K562 (cell line): Measurements from ENCODE around the gene TTC21A. TPM values are rescaled to one million over a fixed set of nuclear protein-coding genes. Genes with fewer than 3 reads are reported as not detected.

Experiments used
- HMG20A ChIP-seq: fragments of 450-650 bp; formaldehyde crosslinking; conservative IDR thresholded peaks from 2 replicates; pipeline ENCODE4 v1.4.0; 2020; ENCODE audit warnings: mild to moderate bottlenecking, mixed read lengths
- HNRNPL ChIP-seq: fragments of 200-400 bp; formaldehyde crosslinking; IDR thresholded peaks from 2 replicates; pipeline ENCODE4 v1.6.1; 2017; ENCODE audit warnings: low read depth, mild to moderate bottlenecking, low read length
- MAZ ChIP-seq, 2 experiments: fragments of 450-650 bp in 1 of 2; sonication (generic) in 1 of 2; formaldehyde crosslinking; IDR thresholded peaks in 1 of 2; conservative IDR thresholded peaks in 1 of 2; 2 replicates each; pipeline versions ENCODE4 v1.4.0 to v1.5.0; 2020; ENCODE audit warnings: mild to moderate bottlenecking in 1 of 2, missing genetic modification reagents in 1 of 2
- NCOR1 ChIP-seq: fragments of 450-650 bp; IDR thresholded peaks from 2 replicates; pipeline ENCODE4 v1.6.1; 2016; ENCODE audit warnings: mild to moderate bottlenecking, moderate library complexity
- RAD21 ChIP-seq, 2 experiments: fragments of 250-450 bp in 1 of 2; fragments of 450-650 bp in 1 of 2; sonication (Bioruptor Pico) in 1 of 2; formaldehyde crosslinking in 1 of 2; IDR thresholded peaks in 1 of 2; conservative IDR thresholded peaks in 1 of 2; 2 replicates each; pipeline versions ENCODE4 v1.4.0 to v1.8.0; 2020 to 2022; ENCODE audit warnings: mild to moderate bottlenecking in 2 of 2, moderate library complexity in 1 of 2
- RBFOX2 ChIP-seq: fragments of 200-400 bp; formaldehyde crosslinking; IDR thresholded peaks from 2 replicates; pipeline ENCODE4 v1.6.1; 2017; ENCODE audit warnings: low read depth, mild to moderate bottlenecking, low read length, moderate library complexity
- SMARCE1 ChIP-seq: fragments of 450-650 bp; IDR thresholded peaks from 2 replicates; pipeline ENCODE4 v1.7.1; 2016; ENCODE audit warnings: mild to moderate bottlenecking
- TCF3 ChIP-seq: sonication (generic); formaldehyde crosslinking; IDR thresholded peaks from 2 replicates; pipeline ENCODE4 v1.4.0; 2020; ENCODE audit warnings: mild to moderate bottlenecking, missing genetic modification reagents
- ZBTB1 ChIP-seq: sonication (generic); formaldehyde crosslinking; IDR thresholded peaks from 2 replicates; pipeline ENCODE4 v1.8.1; 2023; ENCODE audit warnings: missing genetic modification reagents, low read depth, mild to moderate bottlenecking, borderline replicate concordance
- ZFX ChIP-seq: sonication (generic); formaldehyde crosslinking; IDR thresholded peaks from 2 replicates; pipeline ENCODE4 v1.8.0; 2022; ENCODE audit warnings: mild to moderate bottlenecking, missing genetic modification reagents, moderate library complexity
- ZNF507 ChIP-seq: conservative IDR thresholded peaks from 2 replicates; pipeline ENCODE4 v1.6.1; 2017; ENCODE audit warnings: missing genetic modification characterization, missing compliant biosample characterization
- polyA plus RNA-seq, 8 experiments: library from polyadenylated mRNA; depleted of rRNA in 4 of 8; stranded (reverse) in 5 of 8; unstranded in 3 of 8; fragments of >200 nt; fragmentation: Nextera tagmentation in 2 of 8; fragmentation: Illumina TruSeq in 1 of 8; extraction: Ambion mirVana in 2 of 8; extraction: Trizol in 1 of 8; gene quantifications; 2 replicates each; pipeline versions ENCODE4 v1.2.1 to v1.2.3, GENCODE V29; 2011 to 2014; ENCODE audit warnings: inconsistent platforms in 1 of 8, missing spikeins in 1 of 8
- total RNA-seq, 7 experiments: library from RNA; depleted of rRNA in 6 of 7; stranded (reverse); fragments of >200 nt in 6 of 7; fragmentation: Illumina TruSeq in 2 of 7; extraction: Trizol in 2 of 7; gene quantifications; 2 replicates each; pipeline versions ENCODE4 v1.2.1 to v1.2.3, GENCODE V29; 2011 to 2021; ENCODE audit warnings: low replicate concordance in 1 of 7
- TF ChIP-seq, protein P1 (sequence below), 2 experiments: fragments of 450-650 bp in 1 of 2; sonication (generic) in 1 of 2; formaldehyde crosslinking in 1 of 2; IDR thresholded peaks; 2 replicates each; pipeline versions ENCODE4 v1.7.1 to v1.9.0; 2016 to 2022; ENCODE audit warnings: inconsistent platforms in 1 of 2, mild to moderate bottlenecking in 1 of 2, missing genetic modification reagents in 1 of 2
- TF ChIP-seq, protein P2 (sequence below): sonication (generic); formaldehyde crosslinking; IDR thresholded peaks from 2 replicates; pipeline ENCODE4 v1.8.0; 2022; ENCODE audit warnings: missing genetic modification reagents, mild to moderate bottlenecking, borderline replicate concordance
- TF ChIP-seq, protein P3 (sequence below): fragments of 450-650 bp; IDR thresholded peaks from 2 replicates; pipeline ENCODE4 v1.6.1; 2016
- TF ChIP-seq, protein P4 (sequence below): fragments of 450-650 bp; IDR thresholded peaks from 2 replicates; pipeline ENCODE4 v1.6.1; 2017; ENCODE audit warnings: mild to moderate bottlenecking, moderate library complexity

Gene TTC21A
- total and polyA plus RNA-seq, 9 of the 15 experiments (the other 6 are each of a cell fraction or from before 2014, with no cell fraction given): 0.22 to 1.4 (median 0.70) TPM

DNA sequence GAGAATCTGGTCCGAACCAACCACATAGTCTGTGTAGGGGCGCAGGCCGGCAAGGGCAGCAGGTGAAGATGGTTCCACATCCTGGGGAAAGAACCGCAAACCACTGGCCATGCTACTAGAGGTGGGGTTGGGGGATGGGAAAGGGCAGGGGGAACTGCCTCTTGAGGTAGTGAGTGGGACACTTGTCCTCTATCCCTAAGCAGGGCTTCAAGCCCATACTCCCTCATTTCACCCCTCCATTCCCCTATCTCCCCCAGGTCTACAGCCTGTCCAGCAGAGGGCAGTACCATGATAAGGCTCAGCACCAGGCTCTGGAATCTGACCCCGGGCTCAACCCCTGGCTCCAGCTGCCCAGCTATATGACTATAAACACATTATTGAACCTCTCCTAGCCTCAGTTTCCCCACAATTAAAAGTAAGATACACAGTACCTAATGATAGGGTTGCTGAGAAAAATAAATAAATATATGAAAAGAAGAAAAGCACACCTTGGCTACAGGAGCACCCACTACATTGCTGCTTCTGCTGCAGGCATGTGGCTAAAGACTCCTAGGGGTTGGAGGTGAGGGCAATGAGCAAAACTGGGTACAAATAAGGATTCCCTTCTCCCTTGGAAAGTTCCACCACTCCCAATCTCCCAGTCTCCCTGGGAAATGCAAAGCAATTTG lies 6.3 kb upstream of the TTC21A start (continued):
- TF ChIP-seq RAD21 (CRISPR knock-in tag; conservative IDR thresholded peaks at IDR 0.05 in 1 of 2, IDR thresholded peaks at IDR 0.05 in 1 of 2) (peak; percentile 49 to 66), SMARCE1 (no peak), RBFOX2 (no peak), MAZ (CRISPR knock-in tag; conservative IDR thresholded peaks at IDR 0.05 in 1 of 2, IDR thresholded peaks at IDR 0.05 in 1 of 2) (peak in 1 of 2 experiments; percentile 38; a peak in 1 of 4 replicates), HNRNPL (no peak), ZBTB1 (no peak), ZFX (CRISPR knock-in tag) (no peak), TCF3 (CRISPR knock-in tag) (no peak), HMG20A (no peak), NCOR1 (no peak), ZNF507 (tag) (no peak)
- TF ChIP-seq, protein P1, sequence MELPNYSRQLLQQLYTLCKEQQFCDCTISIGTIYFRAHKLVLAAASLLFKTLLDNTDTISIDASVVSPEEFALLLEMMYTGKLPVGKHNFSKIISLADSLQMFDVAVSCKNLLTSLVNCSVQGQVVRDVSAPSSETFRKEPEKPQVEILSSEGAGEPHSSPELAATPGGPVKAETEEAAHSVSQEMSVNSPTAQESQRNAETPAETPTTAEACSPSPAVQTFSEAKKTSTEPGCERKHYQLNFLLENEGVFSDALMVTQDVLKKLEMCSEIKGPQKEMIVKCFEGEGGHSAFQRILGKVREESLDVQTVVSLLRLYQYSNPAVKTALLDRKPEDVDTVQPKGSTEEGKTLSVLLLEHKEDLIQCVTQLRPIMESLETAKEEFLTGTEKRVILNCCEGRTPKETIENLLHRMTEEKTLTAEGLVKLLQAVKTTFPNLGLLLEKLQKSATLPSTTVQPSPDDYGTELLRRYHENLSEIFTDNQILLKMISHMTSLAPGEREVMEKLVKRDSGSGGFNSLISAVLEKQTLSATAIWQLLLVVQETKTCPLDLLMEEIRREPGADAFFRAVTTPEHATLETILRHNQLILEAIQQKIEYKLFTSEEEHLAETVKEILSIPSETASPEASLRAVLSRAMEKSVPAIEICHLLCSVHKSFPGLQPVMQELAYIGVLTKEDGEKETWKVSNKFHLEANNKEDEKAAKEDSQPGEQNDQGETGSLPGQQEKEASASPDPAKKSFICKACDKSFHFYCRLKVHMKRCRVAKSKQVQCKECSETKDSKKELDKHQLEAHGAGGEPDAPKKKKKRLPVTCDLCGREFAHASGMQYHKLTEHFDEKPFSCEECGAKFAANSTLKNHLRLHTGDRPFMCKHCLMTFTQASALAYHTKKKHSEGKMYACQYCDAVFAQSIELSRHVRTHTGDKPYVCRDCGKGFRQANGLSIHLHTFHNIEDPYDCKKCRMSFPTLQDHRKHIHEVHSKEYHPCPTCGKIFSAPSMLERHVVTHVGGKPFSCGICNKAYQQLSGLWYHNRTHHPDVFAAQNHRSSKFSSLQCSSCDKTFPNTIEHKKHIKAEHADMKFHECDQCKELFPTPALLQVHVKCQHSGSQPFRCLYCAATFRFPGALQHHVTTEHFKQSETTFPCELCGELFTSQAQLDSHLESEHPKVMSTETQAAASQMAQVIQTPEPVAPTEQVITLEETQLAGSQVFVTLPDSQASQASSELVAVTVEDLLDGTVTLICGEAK (IDR thresholded peaks at IDR 0.05): no peak
- TF ChIP-seq, protein P1 (CRISPR knock-in tag; IDR thresholded peaks at IDR 0.05): 0 out of 2 replicates have a peak, but pooled peaks have one; percentile 2
- TF ChIP-seq, protein P2, sequence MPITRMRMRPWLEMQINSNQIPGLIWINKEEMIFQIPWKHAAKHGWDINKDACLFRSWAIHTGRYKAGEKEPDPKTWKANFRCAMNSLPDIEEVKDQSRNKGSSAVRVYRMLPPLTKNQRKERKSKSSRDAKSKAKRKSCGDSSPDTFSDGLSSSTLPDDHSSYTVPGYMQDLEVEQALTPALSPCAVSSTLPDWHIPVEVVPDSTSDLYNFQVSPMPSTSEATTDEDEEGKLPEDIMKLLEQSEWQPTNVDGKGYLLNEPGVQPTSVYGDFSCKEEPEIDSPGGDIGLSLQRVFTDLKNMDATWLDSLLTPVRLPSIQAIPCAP (CRISPR knock-in tag): no peak
- TF ChIP-seq, protein P3, sequence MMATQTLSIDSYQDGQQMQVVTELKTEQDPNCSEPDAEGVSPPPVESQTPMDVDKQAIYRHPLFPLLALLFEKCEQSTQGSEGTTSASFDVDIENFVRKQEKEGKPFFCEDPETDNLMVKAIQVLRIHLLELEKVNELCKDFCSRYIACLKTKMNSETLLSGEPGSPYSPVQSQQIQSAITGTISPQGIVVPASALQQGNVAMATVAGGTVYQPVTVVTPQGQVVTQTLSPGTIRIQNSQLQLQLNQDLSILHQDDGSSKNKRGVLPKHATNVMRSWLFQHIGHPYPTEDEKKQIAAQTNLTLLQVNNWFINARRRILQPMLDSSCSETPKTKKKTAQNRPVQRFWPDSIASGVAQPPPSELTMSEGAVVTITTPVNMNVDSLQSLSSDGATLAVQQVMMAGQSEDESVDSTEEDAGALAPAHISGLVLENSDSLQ: no peak
- TF ChIP-seq, protein P4, sequence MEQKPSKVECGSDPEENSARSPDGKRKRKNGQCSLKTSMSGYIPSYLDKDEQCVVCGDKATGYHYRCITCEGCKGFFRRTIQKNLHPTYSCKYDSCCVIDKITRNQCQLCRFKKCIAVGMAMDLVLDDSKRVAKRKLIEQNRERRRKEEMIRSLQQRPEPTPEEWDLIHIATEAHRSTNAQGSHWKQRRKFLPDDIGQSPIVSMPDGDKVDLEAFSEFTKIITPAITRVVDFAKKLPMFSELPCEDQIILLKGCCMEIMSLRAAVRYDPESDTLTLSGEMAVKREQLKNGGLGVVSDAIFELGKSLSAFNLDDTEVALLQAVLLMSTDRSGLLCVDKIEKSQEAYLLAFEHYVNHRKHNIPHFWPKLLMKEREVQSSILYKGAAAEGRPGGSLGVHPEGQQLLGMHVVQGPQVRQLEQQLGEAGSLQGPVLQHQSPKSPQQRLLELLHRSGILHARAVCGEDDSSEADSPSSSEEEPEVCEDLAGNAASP: no peak
